K562 treated with DMSO at 1 percent for 4 hours (cell line): ENCODE measurements around the gene TRIM58. TPM values are rescaled to one million over a fixed set of nuclear protein-coding genes. Genes with fewer than 3 reads are reported as not detected.

Experiments used
- total RNA-seq: library from RNA; unstranded; fragments of 300-600 nt; gene quantifications from 2 replicates; pipeline ENCODE4 v1.2.3, GENCODE V29; 2022; ENCODE audit not compliant: insufficient read depth

Gene TRIM58, protein sequence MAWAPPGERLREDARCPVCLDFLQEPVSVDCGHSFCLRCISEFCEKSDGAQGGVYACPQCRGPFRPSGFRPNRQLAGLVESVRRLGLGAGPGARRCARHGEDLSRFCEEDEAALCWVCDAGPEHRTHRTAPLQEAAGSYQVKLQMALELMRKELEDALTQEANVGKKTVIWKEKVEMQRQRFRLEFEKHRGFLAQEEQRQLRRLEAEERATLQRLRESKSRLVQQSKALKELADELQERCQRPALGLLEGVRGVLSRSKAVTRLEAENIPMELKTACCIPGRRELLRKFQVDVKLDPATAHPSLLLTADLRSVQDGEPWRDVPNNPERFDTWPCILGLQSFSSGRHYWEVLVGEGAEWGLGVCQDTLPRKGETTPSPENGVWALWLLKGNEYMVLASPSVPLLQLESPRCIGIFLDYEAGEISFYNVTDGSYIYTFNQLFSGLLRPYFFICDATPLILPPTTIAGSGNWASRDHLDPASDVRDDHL
- total RNA-seq, result 17.1 and 23.2 TPM in 2 replicates

GRCh38 chr1:247857069-247857984 lies at the start of gene TRIM58:
Gene TRIM58, plus strand, starts transcription at chr1:247857187. Its CDS starts 60 bp downstream, at chr1:247857247.

DNA sequence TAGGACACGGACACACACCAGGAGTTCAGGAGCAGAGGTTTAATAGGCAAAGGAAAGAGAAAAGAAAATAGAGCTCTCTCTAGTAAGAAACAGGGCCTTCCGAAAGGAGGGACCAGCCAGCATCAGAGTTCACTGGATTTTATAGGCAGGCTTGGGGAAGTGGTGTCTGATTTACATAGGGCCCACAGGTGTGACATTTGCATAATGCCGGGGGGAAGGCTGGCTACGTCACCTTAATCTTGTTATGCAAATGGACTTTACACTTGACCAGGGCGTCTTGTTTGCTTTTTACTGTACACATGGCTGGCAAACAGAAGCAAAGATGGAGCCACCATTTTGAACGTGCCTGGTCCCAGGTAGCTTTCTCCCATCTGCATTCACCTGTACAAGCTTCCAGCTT lies 33.0 kb upstream of the TRIM58 start, which contains the start of gene OR14A16:
Gene OR14A16 (minus strand): TSS at position 97 of the 400 bp plus-strand sequence. CDS start 8,390 bp downstream, outside the sequence.

GRCh38 chr1:247841796-247842195 lies 15.2 kb upstream of the TRIM58 start, which contains the start of gene OR11L1:
Gene OR11L1, minus strand, starts transcription at chr1:247841896. Its CDS starts 0 bp downstream, at chr1:247841896.

DNA sequence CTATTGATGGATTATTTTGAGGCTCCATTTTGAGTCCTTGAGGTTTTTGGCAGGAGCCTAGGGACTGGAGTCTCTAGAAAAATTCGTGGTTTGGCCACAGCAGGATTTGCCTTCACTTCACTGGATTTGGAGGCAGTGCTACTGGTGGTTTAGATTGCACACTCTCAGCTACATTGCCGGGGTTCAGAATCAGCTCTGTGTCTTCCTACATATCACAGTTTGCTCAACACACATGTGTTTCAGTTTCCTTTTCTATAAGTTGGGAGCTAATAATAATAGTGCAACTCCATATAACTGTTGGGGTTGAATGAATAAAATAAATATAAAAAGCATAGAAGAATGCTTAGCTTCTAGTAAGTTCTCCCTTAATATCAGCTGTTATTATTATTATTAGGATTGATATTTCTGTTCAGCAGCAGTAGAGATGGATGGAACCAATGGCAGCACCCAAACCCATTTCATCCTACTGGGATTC lies 38.2 kb downstream of the TRIM58 start, which contains the start of gene OR2W3:
Gene OR2W3 (plus strand): TSS at position 425 of the 475 bp plus-strand sequence. CDS start 0 bp downstream, at position 425.

DNA sequence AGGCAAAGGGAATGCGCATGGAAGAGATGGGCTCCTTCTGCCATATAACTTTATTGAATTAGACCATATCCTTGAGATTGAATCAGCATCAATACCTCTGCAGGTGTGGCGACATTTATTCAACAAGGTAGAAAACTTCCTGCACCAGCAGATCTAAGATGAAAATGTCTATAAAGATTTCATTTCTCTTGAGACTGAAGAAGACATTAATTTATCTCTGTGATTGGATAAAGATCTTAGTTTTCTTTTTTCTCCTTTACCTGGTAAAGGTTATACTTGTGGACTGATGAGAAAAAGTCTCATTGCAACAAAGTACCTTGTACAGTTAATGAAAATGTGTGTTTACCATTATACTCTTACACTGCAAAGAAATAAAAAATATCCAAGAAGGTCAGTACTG lies 63.0 kb downstream of the TRIM58 start, which contains the start of gene OR2T8:
Gene OR2T8 (plus strand): TSS at position 301 of the 400 bp plus-strand sequence. CDS start 766 bp downstream, outside the sequence.

DNA sequence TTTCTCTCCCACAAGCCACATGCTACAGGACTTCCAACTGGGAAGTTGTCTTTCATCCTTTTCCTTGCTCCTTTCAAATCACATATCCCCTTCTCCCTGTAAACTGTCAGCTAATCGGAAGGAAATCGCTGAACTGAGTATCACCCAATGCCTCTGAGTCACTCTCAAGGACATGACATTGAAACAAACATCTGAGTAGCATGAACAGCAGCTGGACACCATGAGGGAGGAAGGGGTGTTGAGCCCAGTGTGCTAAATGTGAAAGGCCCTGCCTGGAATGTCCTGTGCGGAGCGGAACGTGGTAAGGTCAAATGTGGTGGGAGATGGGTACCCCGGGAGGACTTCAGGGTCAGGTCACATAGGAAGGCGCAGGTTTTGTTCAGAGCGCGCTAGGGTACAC lies 67.9 kb downstream of the TRIM58 start, which contains the start of gene OR2AJ1:
Gene OR2AJ1 (plus strand): TSS at position 22 of the 400 bp plus-strand sequence. CDS start 8,880 bp downstream, outside the sequence.

Other genes starting within 250 kb of the TRIM58 start
- not detected in 2 replicates for gene OR13G1, start 177.4 kb upstream of the TRIM58 start, total RNA-seq
- not detected in 2 replicates for gene OR6F1, start 140.5 kb upstream of the TRIM58 start, total RNA-seq
- not detected in 2 replicates for gene OR14K1, start 118.6 kb upstream of the TRIM58 start, total RNA-seq
- gene OR14A2, start 109.0 kb upstream of the TRIM58 start, total RNA-seq, result not detected in 2 replicates
- not detected in 2 replicates for gene OR1C1, start 96.6 kb upstream of the TRIM58 start, total RNA-seq
- gene OR14A16, start 33.1 kb upstream of the TRIM58 start, total RNA-seq, result not detected in 2 replicates
- gene OR11L1, start 15.3 kb upstream of the TRIM58 start, total RNA-seq, result not detected in 2 replicates
- gene OR2W3, start 38.4 kb downstream of the TRIM58 start, total RNA-seq, result 5.1 and 7.4 TPM in 2 replicates
- not detected in 2 replicates for gene OR2T8, start 63.1 kb downstream of the TRIM58 start, total RNA-seq
- not detected in 2 replicates for gene OR2AJ1, start 67.7 kb downstream of the TRIM58 start, total RNA-seq
- gene OR2L8, start 91.7 kb downstream of the TRIM58 start, total RNA-seq, result not detected in 2 replicates
- gene OR2AK2, start 108.0 kb downstream of the TRIM58 start, total RNA-seq, result not detected in 2 replicates
- not detected in 2 replicates for gene OR2L5, start 156.5 kb downstream of the TRIM58 start, total RNA-seq
- not detected in 2 replicates for gene OR2L2, start 172.9 kb downstream of the TRIM58 start, total RNA-seq
- gene OR2L3, start 189.6 kb downstream of the TRIM58 start, total RNA-seq, result not detected in 2 replicates
- not detected in 2 replicates for gene OR2L13, start 238.0 kb downstream of the TRIM58 start, total RNA-seq